GM12878 (cell line): ENCODE results near the gene TNRC6C. TPM values are rescaled to one million over a fixed set of nuclear protein-coding genes. Genes with fewer than 3 reads are reported as not detected.

Source experiments
- ATAC-seq: fragments of 200-7000 bp; cut with Tn5 transposase; 3 replicates; pipeline ENCODE4 v1.9.1; 2020; ENCODE audit warnings: mild to moderate bottlenecking, moderate library complexity
- BruUV-seq: library from RNA; stranded (reverse); fragments of 400-500 nt; replicated peaks from 2 replicates; lab custom pipeline; 2021; lab: Mats Ljungman, UMichigan
- CTCF ChIA-PET: fragments of 300-600 bp; sonication (Branson Sonifier 250); formaldehyde crosslinking; extraction: SDS; loops from one replicate; lab custom pipeline; 2021; ENCODE audit warnings: inconsistent platforms; lab: Yijun Ruan, JAX
- POLR2A ChIA-PET: fragments of 350-600 bp; formaldehyde crosslinking; extraction: SDS; loops from one replicate; lab custom pipeline; 2021; ENCODE audit warnings: inconsistent platforms; lab: Charles Lee
- RAD21 ChIA-PET: fragments of 300-600 bp; sonication (Branson Sonifier 250); formaldehyde crosslinking; loops from one replicate; lab custom pipeline; 2023; ENCODE audit warnings: antibody characterized with exemption; ENCODE audit not compliant: unreplicated experiment; lab: Charles Lee
- SMC1A ChIA-PET: fragments of 300-600 bp; sonication (Branson Sonifier 250); formaldehyde crosslinking; loops from one replicate; lab custom pipeline; 2023; ENCODE audit not compliant: unreplicated experiment, uncharacterized antibody; lab: Charles Lee
- DNase-seq: peaks from one replicate; pipeline ENCODE4 v3.0.0-alpha.2; 2011; ENCODE audit warnings: low read depth, low spot score
- FAIRE-seq: peaks from 3 replicates; lab custom pipeline; 2011; peaks lifted over from hg19 to GRCh38; lab: Jason Lieb, UNC
- H2AFZ ChIP-seq: 2 replicates; pipeline ENCODE4 v1.6.0; 2011; ENCODE audit warnings: low read depth, low read length, control low read depth; ENCODE audit not compliant: control insufficient read depth
- H3K27ac ChIP-seq: 2 replicates; pipeline ENCODE4 v1.5.1; 2011; ENCODE audit warnings: control low read depth; ENCODE audit not compliant: control insufficient read depth, insufficient read depth
- H3K27me3 ChIP-seq, 2 experiments: replicated peaks in 1 of 2; 2 replicates each; pipeline versions ENCODE4 v1.6.0 to v1.6.1; 2011; ENCODE audit warnings: low read length in 1 of 2; ENCODE audit not compliant: control insufficient read depth in 2 of 2, insufficient read depth in 2 of 2
- H3K36me3 ChIP-seq, 2 experiments: 2 replicates each; pipeline ENCODE4 v1.5.1; 2011; ENCODE audit warnings: low read length in 1 of 2; ENCODE audit not compliant: control insufficient read depth in 2 of 2, insufficient read depth in 2 of 2
- H3K4me1 ChIP-seq: 2 replicates; pipeline ENCODE4 v1.6.1; 2011; ENCODE audit warnings: mild to moderate bottlenecking, low read length, moderate library complexity, mixed read lengths; ENCODE audit not compliant: control insufficient read depth, insufficient read depth
- H3K4me2 ChIP-seq: 2 replicates; pipeline ENCODE4 v1.6.0; 2011; ENCODE audit warnings: control low read depth; ENCODE audit not compliant: control insufficient read depth, insufficient read depth
- H3K4me3 ChIP-seq: fragments of 200-600 bp; sonication (generic); 2 replicates; pipeline ENCODE4 v1.5.1; 2016
- H3K79me2 ChIP-seq: 2 replicates; pipeline ENCODE4 v1.6.0; 2011; ENCODE audit warnings: low read length; ENCODE audit not compliant: control insufficient read depth, insufficient read depth
- H3K9ac ChIP-seq: 2 replicates; pipeline ENCODE4 v1.8.0; 2011; ENCODE audit warnings: low read length, control low read depth, mixed read lengths; ENCODE audit not compliant: control insufficient read depth, insufficient read depth
- H3K9me3 ChIP-seq: replicated peaks from 3 replicates; pipeline ENCODE4 v1.5.1; 2011; ENCODE audit warnings: mild to moderate bottlenecking, low read length; ENCODE audit not compliant: control insufficient read depth, insufficient read depth
- H4K20me1 ChIP-seq: 2 replicates; pipeline ENCODE4 v1.6.0; 2011; ENCODE audit not compliant: control insufficient read depth, insufficient read depth
- ESRRA ChIP-seq: IDR thresholded peaks from 2 replicates; pipeline ENCODE4 v1.6.1; 2012; ENCODE audit warnings: mild to moderate bottlenecking, low read length, improper control_type of control experiment
- KLF5 ChIP-seq: fragments of 450-650 bp; IDR thresholded peaks from 2 replicates; pipeline ENCODE4 v1.6.1; 2014; ENCODE audit warnings: mild to moderate bottlenecking; ENCODE audit not compliant: partially characterized antibody
- MYB ChIP-seq: fragments of 150-350 bp; IDR thresholded peaks from 2 replicates; pipeline ENCODE4 v1.6.1; 2014; ENCODE audit warnings: mild to moderate bottlenecking, low read depth, low read length, borderline replicate concordance
- NFYB ChIP-seq: IDR thresholded peaks from 2 replicates; pipeline ENCODE4 v1.6.1; 2011; ENCODE audit warnings: low read depth, mild to moderate bottlenecking, low read length, improper control_type of control experiment, moderate library complexity; ENCODE audit not compliant: insufficient read depth
- RBBP5 ChIP-seq: fragments of 200-600 bp; sonication (generic); conservative IDR thresholded peaks from 2 replicates; pipeline ENCODE4 v1.6.1; 2016
- RELA ChIP-seq: fragments of 450-650 bp; IDR thresholded peaks from 2 replicates; pipeline ENCODE4 v1.8.0; 2014; ENCODE audit warnings: borderline replicate concordance; ENCODE audit not compliant: partially characterized antibody
- SMC3 ChIP-seq: IDR thresholded peaks from 2 replicates; pipeline ENCODE4 v1.6.1; 2011; ENCODE audit warnings: low read length, improper control_type of control experiment, borderline replicate concordance
- SP1 ChIP-seq: IDR thresholded peaks from one replicate; pipeline ENCODE4 v1.6.1; 2011; ENCODE audit warnings: low read depth, low read length
- SREBF2 ChIP-seq: IDR thresholded peaks from 2 replicates; pipeline ENCODE4 v1.6.1; 2012; ENCODE audit warnings: mild to moderate bottlenecking, low read length
- STAT3 ChIP-seq: IDR thresholded peaks from 2 replicates; pipeline ENCODE4 v1.6.1; 2011; ENCODE audit warnings: low read depth, low read length, improper control_type of control experiment
- TARDBP ChIP-seq: IDR thresholded peaks from 2 replicates; pipeline ENCODE4 v1.6.1; 2016; ENCODE audit warnings: borderline replicate concordance
- YBX1 ChIP-seq: fragments of 450-650 bp; IDR thresholded peaks from 2 replicates; pipeline ENCODE4 v1.6.1; 2016; ENCODE audit warnings: antibody characterized with exemption
- YY1 ChIP-seq: IDR thresholded peaks from 2 replicates; pipeline ENCODE4 v1.6.1; 2011; ENCODE audit warnings: low read depth, mild to moderate bottlenecking, low read length
- ZNF274 ChIP-seq: IDR thresholded peaks from one replicate; pipeline ENCODE4 v1.8.0; 2011; ENCODE audit not compliant: insufficient read length, insufficient read depth
- ZNF687 ChIP-seq: fragments of 450-650 bp; IDR thresholded peaks from 2 replicates; pipeline ENCODE4 v1.6.1; 2017; ENCODE audit warnings: mild to moderate bottlenecking, moderate library complexity
- WGBS: methylation state at CpG from one replicate; pipeline ENCODE4 v1.1.6; 2016; ENCODE audit warnings: low lambda C conversion rate; ENCODE audit not compliant: insufficient replicate concordance, insufficient coverage; ENCODE audit errors: missing lambda C conversion rate; 5-methylcytosine and 5-hydroxymethylcytosine counted together
- in situ Hi-C: fragments of 300-500 bp; cut with MboI; formaldehyde crosslinking; loops from 9 replicates; pipeline ENCODE4 v1.14.3; 2018; ENCODE audit warnings: mixed read lengths
- intact Hi-C: fragments of 100-400 bp; cut with micrococcal nuclease; formaldehyde crosslinking; loops from one replicate; pipeline ENCODE4 v1.14.2; 2022; ENCODE audit not compliant: unreplicated experiment
- polyA plus RNA-seq, 11 experiments: library from polyadenylated mRNA; depleted of rRNA in 4 of 11; unstranded in 6 of 11; stranded (reverse) in 5 of 11; fragments of >200 nt; fragmentation: Nextera tagmentation in 4 of 11; fragmentation: Illumina TruSeq in 1 of 11; extraction: Ambion mirVana in 4 of 11; extraction: Trizol in 1 of 11; gene quantifications; 1 replicate in 1 of 11; 2 replicates in 10 of 11; pipeline versions ENCODE4 v1.2.1 to v1.2.3, GENCODE V29; 2011 to 2016; ENCODE audit warnings: inconsistent platforms in 2 of 11, missing spikeins in 2 of 11, low read depth in 1 of 11
- total RNA-seq, 4 experiments: library from RNA; depleted of rRNA in 3 of 4; stranded (reverse); fragments of >200 nt in 3 of 4; fragmentation: Illumina TruSeq in 1 of 4; extraction: Trizol in 1 of 4; gene quantifications; 2 replicates each; pipeline versions ENCODE4 v1.2.1 to v1.2.3, GENCODE V29; 2013 to 2021
- TF ChIP-seq, protein P1 (sequence below): IDR thresholded peaks from 2 replicates; pipeline ENCODE4 v1.6.1; 2011; ENCODE audit warnings: borderline replicate concordance, low read depth, mild to moderate bottlenecking, moderate library complexity, low read length; ENCODE audit not compliant: insufficient read depth, poor library complexity, severe bottlenecking

Gene TNRC6C
- total and polyA plus RNA-seq, 10 of the 15 experiments (the other 5 are each of a cell fraction or from before 2014, with no cell fraction given) = 0.40 to 6.1 (median 0.96) TPM

- Histone ChIP-seq H3K27me3 (no peaks in the 10 kb centered on the region), H4K20me1 (no peaks in the 10 kb centered on the region), H3K9me3 (no peaks in the 10 kb centered on the region), H3K79me2 (no peaks in the 10 kb centered on the region), H3K36me3 (no peaks in the 10 kb centered on the region), H3K27ac (no peak overlapping the region), H2AFZ (no peak overlapping the region), H3K4me2 (no peak overlapping the region), H3K4me3 (no peak overlapping the region), H3K4me1 (no peaks in the 10 kb centered on the region), H3K9ac (no peak overlapping the region)
- RAD21 ChIA-PET = interaction anchor here (1.6 kb wide), 1 partner anchor 12 kb away, joined by 4 read pairs; no protein-coding TSS in a partner anchor
- FAIRE-seq (no peak), ATAC-seq (no peak), DNase-seq (no peak)
- no TSS peak for BruUV-seq
- CTCF ChIA-PET = interaction anchor here (2.4 to 5.1 kb wide), 2 partner anchors 12 to 18 kb away, joined by 18 to 25 read pairs; no protein-coding TSS in a partner anchor
- 18% methylated on average over 3 of the region's 3 CpGs for WGBS
- POLR2A ChIA-PET = interaction anchor here (0.6 kb wide), 1 partner anchor 44 kb away, joined by 3 read pairs; no protein-coding TSS in a partner anchor
- in situ Hi-C loops (no loop called here), intact Hi-C loops (no loop called here)
- SMC1A ChIA-PET = interaction anchor here (6.2 kb wide), 1 partner anchor 12 kb away, joined by 35 read pairs; no protein-coding TSS in a partner anchor
- TF ChIP-seq NFYB (no peak), YY1 (no peak), ESRRA (no peak), TARDBP (no peak), SMC3 (no peak), SP1 (no peak), STAT3 (no peak), ZNF687 (no peak), YBX1 (no peak), KLF5 (no peak), MYB (no peak), ZNF274 (no peak), RBBP5 (no peak), SREBF2 (no peak), RELA (no peak)
- TF ChIP-seq, protein P1, sequence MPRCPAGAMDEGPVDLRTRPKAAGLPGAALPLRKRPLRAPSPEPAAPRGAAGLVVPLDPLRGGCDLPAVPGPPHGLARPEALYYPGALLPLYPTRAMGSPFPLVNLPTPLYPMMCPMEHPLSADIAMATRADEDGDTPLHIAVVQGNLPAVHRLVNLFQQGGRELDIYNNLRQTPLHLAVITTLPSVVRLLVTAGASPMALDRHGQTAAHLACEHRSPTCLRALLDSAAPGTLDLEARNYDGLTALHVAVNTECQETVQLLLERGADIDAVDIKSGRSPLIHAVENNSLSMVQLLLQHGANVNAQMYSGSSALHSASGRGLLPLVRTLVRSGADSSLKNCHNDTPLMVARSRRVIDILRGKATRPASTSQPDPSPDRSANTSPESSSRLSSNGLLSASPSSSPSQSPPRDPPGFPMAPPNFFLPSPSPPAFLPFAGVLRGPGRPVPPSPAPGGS = no peak
These were observed 43.1 kb downstream of the TNRC6C start for GRCh38 chr17:78001612-78002011.
